Measurements from ENCODE around the gene MAPK13. TPM values are rescaled to one million over a fixed set of nuclear protein-coding genes. Genes with fewer than 3 reads are reported as not detected.

Gene MAPK13
- polyA plus RNA-seq, 1 donor from 2014 or later = 1.8 TPM

DNA sequence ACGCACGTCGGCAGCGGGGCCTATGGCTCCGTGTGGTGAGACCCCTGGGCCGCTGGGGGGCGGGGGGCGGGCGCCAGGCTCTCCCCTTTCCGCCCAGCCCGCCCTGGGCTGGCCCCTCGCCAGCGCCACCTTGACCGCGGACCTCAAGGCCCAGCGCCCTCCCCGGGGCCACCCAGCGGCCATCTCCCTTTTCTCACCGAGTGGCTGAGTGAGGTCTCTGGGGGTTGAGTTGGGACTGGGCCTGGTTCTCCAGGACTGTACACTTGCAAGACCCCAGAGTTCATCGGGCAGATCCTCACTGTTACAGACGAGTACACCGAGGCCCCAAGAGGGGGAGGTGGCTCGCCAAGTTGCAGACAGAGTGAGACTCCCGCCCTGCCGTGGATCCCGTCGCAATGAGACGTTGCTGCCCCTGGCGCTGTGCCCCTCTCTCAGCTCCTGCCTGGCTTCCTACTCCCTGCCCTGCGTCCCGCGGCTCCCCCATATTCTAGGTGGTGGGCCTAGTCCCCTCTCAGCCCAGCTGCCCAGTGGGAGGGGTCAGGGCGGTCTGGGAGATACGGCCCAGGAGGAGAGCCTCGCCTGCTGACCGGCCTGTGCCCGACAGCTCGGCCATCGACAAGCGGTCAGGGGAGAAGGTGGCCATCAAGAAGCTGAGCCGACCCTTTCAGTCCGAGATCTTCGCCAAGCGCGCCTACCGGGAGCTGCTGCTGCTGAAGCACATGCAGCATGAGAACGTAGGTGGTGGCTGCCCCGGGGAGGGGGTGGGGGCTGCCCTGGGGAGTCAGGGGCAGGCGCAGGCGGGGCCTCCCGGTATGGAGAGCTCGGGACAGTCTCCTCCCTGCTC, 576 bp downstream of the MAPK13 start:
- H3K27ac ChIP-seq (ENCODE audit: low read length) = no peak overlapping the region
- H3K4me3 ChIP-seq (ENCODE audit: low read length) = peak overlapping the region; percentile 42
- H3K9me2 ChIP-seq (ENCODE audit: insufficient read depth, low read length) = no peaks in the 10 kb centered on the region
- TF ChIP-seq RAD21 (conservative IDR thresholded peaks at IDR 0.05) (no peak), MXI1 (conservative IDR thresholded peaks at IDR 0.05; ENCODE audit: poor library complexity, severe bottlenecking) (no peak), POLR2AphosphoS5 (IDR thresholded peaks at IDR 0.05) (no peak), TAF1 (IDR thresholded peaks at IDR 0.05; ENCODE audit: low read depth) (no peak), SMC3 (conservative IDR thresholded peaks at IDR 0.05; ENCODE audit: poor library complexity) (no peak), EZH2 (IDR thresholded peaks at IDR 0.05; ENCODE audit: borderline replicate concordance, insufficient read depth, low read length, poor library complexity, severe bottlenecking) (no peak), CTCF (IDR thresholded peaks at IDR 0.05; ENCODE audit: poor library complexity, severe bottlenecking) (no peak), REST (IDR thresholded peaks at IDR 0.05; ENCODE audit: borderline replicate concordance) (no peak), EP300 (conservative IDR thresholded peaks at IDR 0.05; ENCODE audit: poor library complexity, severe bottlenecking) (no peak)
- H3K79me2 ChIP-seq (replicated peaks; ENCODE audit: insufficient read depth, low read length) = no peaks in the 10 kb centered on the region
- peaks cover 18% of the 10 kb centered on the region for H3K27me3 ChIP-seq (ENCODE audit: insufficient read depth, low read depth, low read length)
- no peak overlapping the region for H3K9ac ChIP-seq (ENCODE audit: low read length)
- H3K4me2 ChIP-seq (ENCODE audit: low read length) = no peak overlapping the region
- H3F3A ChIP-seq (ENCODE audit: insufficient read depth, low read length, poor library complexity, severe bottlenecking) = no peaks in the 10 kb centered on the region
- no peaks in the 10 kb centered on the region for H3K36me3 ChIP-seq (ENCODE audit: insufficient read depth, low read length)
- no peaks in the 10 kb centered on the region for H4K20me1 ChIP-seq (ENCODE audit: insufficient read depth)
- H2AFZ ChIP-seq (ENCODE audit: low read depth, low read length) = no peak overlapping the region
- no peaks in the 10 kb centered on the region for H3K9me3 ChIP-seq (ENCODE audit: low read length)

DNA sequence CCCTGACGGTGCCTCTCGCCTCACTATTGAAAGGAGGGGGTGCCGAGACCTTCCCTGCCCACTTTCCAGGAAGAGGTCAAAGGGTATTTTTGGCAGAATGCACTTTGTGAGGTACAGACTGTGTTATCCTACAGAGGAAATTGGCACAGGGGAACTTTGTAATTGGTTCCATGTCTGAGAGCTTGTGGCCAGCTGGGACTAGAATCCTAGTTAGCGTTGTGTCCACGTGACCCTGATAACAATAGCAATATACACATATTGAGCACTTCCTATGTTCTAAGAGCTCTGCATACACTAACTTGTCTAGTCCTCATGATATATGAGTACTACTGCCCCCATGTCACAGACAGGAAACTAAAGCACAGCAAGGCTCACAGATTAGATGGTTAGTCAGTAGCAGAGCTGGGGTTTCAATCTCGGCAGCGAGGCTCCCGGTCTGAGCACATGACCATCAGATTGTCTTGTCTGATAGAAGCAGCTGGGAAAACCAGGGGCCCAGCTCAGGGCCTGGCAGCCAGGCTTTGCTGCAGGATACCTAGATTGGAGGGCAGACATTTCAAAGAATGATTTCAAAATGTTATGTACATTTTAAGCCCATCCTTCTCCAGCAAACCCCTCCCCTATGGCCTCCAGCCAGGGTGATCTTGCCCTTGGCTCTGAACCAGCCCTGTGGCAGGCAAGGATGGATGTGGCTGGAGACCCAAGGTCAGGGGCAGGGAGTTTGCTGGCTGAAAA, 1.4 kb downstream of the MAPK13 start:
- no peaks in the 10 kb centered on the region for H3F3A ChIP-seq (ENCODE audit: insufficient read depth, low read length, poor library complexity, severe bottlenecking)
- no peak overlapping the region for H3K9ac ChIP-seq (ENCODE audit: low read length)
- no peak overlapping the region for H3K27ac ChIP-seq (ENCODE audit: low read length)
- H3K9me2 ChIP-seq (ENCODE audit: insufficient read depth, low read length) = no peaks in the 10 kb centered on the region
- no peaks in the 10 kb centered on the region for H3K9me3 ChIP-seq (ENCODE audit: low read length)
- H3K79me2 ChIP-seq (replicated peaks; ENCODE audit: insufficient read depth, low read length) = no peaks in the 10 kb centered on the region
- H3K4me2 ChIP-seq (ENCODE audit: low read length) = no peak overlapping the region
- H3K4me3 ChIP-seq (ENCODE audit: low read length) = no peak overlapping the region
- H3K36me3 ChIP-seq (ENCODE audit: insufficient read depth, low read length) = no peaks in the 10 kb centered on the region
- no peak for TF ChIP-seq RAD21 (conservative IDR thresholded peaks at IDR 0.05)
- no peak for TF ChIP-seq REST (IDR thresholded peaks at IDR 0.05; ENCODE audit: borderline replicate concordance)
- TF ChIP-seq CTCF (IDR thresholded peaks at IDR 0.05; ENCODE audit: poor library complexity, severe bottlenecking) = no peak
- no peak for TF ChIP-seq POLR2AphosphoS5 (IDR thresholded peaks at IDR 0.05)
- TF ChIP-seq SMC3 (conservative IDR thresholded peaks at IDR 0.05; ENCODE audit: poor library complexity) = no peak
- TF ChIP-seq EZH2 (IDR thresholded peaks at IDR 0.05; ENCODE audit: borderline replicate concordance, insufficient read depth, low read length, poor library complexity, severe bottlenecking) = no peak
- TF ChIP-seq EP300 (conservative IDR thresholded peaks at IDR 0.05; ENCODE audit: poor library complexity, severe bottlenecking) = no peak
- TF ChIP-seq MXI1 (conservative IDR thresholded peaks at IDR 0.05; ENCODE audit: poor library complexity, severe bottlenecking) = no peak
- no peak for TF ChIP-seq TAF1 (IDR thresholded peaks at IDR 0.05; ENCODE audit: low read depth)
- H4K20me1 ChIP-seq (ENCODE audit: insufficient read depth) = no peaks in the 10 kb centered on the region
- no peak overlapping the region for H2AFZ ChIP-seq (ENCODE audit: low read depth, low read length)
- H3K27me3 ChIP-seq (ENCODE audit: insufficient read depth, low read depth, low read length) = peaks cover 18% of the 10 kb centered on the region
